Spleen (tissue), 11 donors: ENCODE data around the gene CRYZ. TPM values are rescaled to one million over a fixed set of nuclear protein-coding genes. Genes with fewer than 3 reads are reported as not detected.

ENCODE experiments used
- DNase-seq: peaks from one replicate; pipeline ENCODE4 v3.0.0-alpha.2; 2020
- H3K27ac ChIP-seq, 8 donors: fragments of 200-600 bp; sonication (generic) in 7 of 8; 1 replicate in 4 of 8; 2 replicates in 4 of 8; pipeline versions ENCODE4 v1.5.0 to v1.8.0; 2016 to 2021; ENCODE audit warnings: inconsistent platforms in 4 of 8, mild to moderate bottlenecking in 4 of 8, moderate library complexity in 1 of 8
- H3K27me3 ChIP-seq, 7 donors: fragments of 200-600 bp; sonication (generic) in 6 of 7; replicated peaks in 1 of 7; 1 replicate in 4 of 7; 2 replicates in 3 of 7; pipeline versions ENCODE4 v1.5.0 to v1.8.0; 2016 to 2021; ENCODE audit warnings: inconsistent platforms in 3 of 7, mild to moderate bottlenecking in 1 of 7
- H3K36me3 ChIP-seq, 6 donors: fragments of 200-600 bp; sonication (generic) in 5 of 6; 1 replicate in 4 of 6; 2 replicates in 2 of 6; pipeline versions ENCODE4 v1.5.0 to v1.8.0; 2016 to 2021; ENCODE audit warnings: inconsistent platforms in 2 of 6
- H3K4me1 ChIP-seq, 6 donors: fragments of 200-600 bp; sonication (generic) in 5 of 6; 1 replicate in 3 of 6; 2 replicates in 3 of 6; pipeline versions ENCODE4 v1.5.0 to v1.8.0; 2016 to 2021; ENCODE audit warnings: inconsistent platforms in 3 of 6
- H3K4me3 ChIP-seq, 8 donors: fragments of 200-600 bp; sonication (generic) in 7 of 8; 1 replicate in 4 of 8; 2 replicates in 4 of 8; pipeline versions ENCODE4 v1.5.0 to v1.8.0; 2016 to 2021; ENCODE audit warnings: inconsistent platforms in 4 of 8, mild to moderate bottlenecking in 4 of 8, moderate library complexity in 2 of 8
- H3K9me3 ChIP-seq, 8 donors: fragments of 200-600 bp; sonication (generic) in 7 of 8; 1 replicate in 4 of 8; 2 replicates in 4 of 8; pipeline versions ENCODE4 v1.5.0 to v1.8.0; 2016 to 2021; ENCODE audit warnings: inconsistent platforms in 4 of 8
- POLR2A ChIP-seq, 3 donors: fragments of 450-650 bp; IDR thresholded peaks; one replicate each; pipeline ENCODE4 v1.5.1; 2017; ENCODE audit warnings: antibody characterized with exemption in 3 of 3, mild to moderate bottlenecking in 1 of 3
- POLR2AphosphoS5 ChIP-seq, 3 donors: sonication (generic); formaldehyde crosslinking; IDR thresholded peaks; one replicate each; pipeline ENCODE4 v1.5.1; 2017; ENCODE audit warnings: antibody characterized with exemption in 3 of 3
- WGBS, 5 donors: extraction: QIAGEN DNeasy Blood & Tissue Kit in 3 of 5; methylation state at CpG; one replicate each; pipeline versions ENCODE4 v1.1.5 to v1.1.7; 2013 to 2018; 5-methylcytosine and 5-hydroxymethylcytosine counted together
- intact Hi-C: fragments of 100-400 bp; cut with DNase I; formaldehyde crosslinking; loops from one replicate; pipeline ENCODE4 v1.15.0; 2023; ENCODE audit warnings: low total_unique reads
- polyA plus RNA-seq, 3 donors: library from polyadenylated mRNA; stranded (reverse); fragments of 200-250 nt; gene quantifications; one replicate each; pipeline ENCODE4 v1.2.1, GENCODE V29; 2013
- total RNA-seq, 7 donors: library from RNA; depleted of rRNA in 3 of 7; stranded (reverse); fragments of >200 nt in 3 of 7; fragmentation: NEBNext Ultra II Directional in 4 of 7; extraction: Animal tissue kit (Norgen Biotek cat#: 25700) in 4 of 7; gene quantifications; one replicate each; pipeline versions ENCODE4 v1.1.0 to v1.2.1, GENCODE V29; 2016 to 2021
- TF ChIP-seq, protein P1 (sequence below), 11 experiments: fragments of 200-600 bp in 7 of 11; fragments of 450-650 bp in 4 of 11; sonication (generic) in 4 of 11; IDR thresholded peaks in 8 of 11; conservative IDR thresholded peaks in 3 of 11; 1 replicate in 7 of 11; 2 replicates in 4 of 11; pipeline versions ENCODE4 v1.4.0 to v1.8.0; 2016 to 2021; ENCODE audit warnings: antibody characterized with exemption in 11 of 11, inconsistent platforms in 4 of 11, mild to moderate bottlenecking in 1 of 11
- donor health status: healthy with polysubstance abuse.
- donor health status: DM: no; HTN: no; CAD: no; lungs with moderate emphysema.
- donor health status: DM: no; HTN: no; CAD: no.
- donor health status: Bipolar disorder and iron deficiency.
- donor health status: healthy.
- donor health status: DM: no; HTN: no; CAD: no.
- donor health status: DM: yes; HTN: yes; CAD: no.

The CRYZ gene
- total and polyA plus RNA-seq, 10 donors: 9.6 to 30.8 (median 19.7) TPM

DNA sequence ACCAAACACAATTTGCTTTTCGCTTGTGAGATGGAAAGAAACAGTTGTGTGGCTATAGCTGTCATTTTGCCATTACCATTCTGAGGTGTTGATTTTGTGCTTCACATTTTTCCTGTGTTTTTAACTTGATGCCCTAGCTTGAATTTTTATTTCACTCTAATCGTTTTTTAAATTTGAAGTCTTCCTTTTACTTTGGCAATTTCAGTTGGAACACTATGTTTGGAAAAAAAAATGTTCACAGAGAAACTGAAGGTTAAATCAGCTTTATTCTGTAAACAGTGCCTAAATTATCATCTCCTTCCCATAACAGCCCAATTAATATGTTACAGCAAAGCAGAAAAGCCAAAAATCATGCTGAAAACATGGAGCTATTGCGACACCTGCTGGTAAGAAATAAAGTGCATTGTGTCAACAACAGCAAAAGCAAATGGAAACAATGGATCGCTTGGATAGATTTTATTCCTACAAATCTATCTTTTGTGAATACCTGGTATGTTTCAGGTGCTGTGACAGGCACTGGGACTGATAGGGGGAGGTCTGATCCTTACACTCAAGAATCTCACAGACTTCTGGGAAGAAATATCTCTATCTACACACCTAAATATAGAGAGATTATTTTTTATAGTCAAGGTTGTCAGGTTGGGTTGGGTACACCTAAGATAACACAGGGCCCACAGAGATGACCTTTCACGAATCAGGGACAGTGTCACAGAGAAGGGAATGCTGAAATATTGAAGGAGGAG, 43.1 kb downstream of the CRYZ start:
- 32 to 40% (median 37%) methylated on average over 5 of the region's 5 CpGs for WGBS, 5 donors
- H3K9me3 ChIP-seq: no peaks in the 10 kb centered on the region
- TF ChIP-seq, protein P1, sequence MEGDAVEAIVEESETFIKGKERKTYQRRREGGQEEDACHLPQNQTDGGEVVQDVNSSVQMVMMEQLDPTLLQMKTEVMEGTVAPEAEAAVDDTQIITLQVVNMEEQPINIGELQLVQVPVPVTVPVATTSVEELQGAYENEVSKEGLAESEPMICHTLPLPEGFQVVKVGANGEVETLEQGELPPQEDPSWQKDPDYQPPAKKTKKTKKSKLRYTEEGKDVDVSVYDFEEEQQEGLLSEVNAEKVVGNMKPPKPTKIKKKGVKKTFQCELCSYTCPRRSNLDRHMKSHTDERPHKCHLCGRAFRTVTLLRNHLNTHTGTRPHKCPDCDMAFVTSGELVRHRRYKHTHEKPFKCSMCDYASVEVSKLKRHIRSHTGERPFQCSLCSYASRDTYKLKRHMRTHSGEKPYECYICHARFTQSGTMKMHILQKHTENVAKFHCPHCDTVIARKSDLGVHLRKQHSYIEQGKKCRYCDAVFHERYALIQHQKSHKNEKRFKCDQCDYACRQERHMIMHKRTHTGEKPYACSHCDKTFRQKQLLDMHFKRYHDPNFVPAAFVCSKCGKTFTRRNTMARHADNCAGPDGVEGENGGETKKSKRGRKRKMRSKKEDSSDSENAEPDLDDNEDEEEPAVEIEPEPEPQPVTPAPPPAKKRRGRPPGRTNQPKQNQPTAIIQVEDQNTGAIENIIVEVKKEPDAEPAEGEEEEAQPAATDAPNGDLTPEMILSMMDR (IDR thresholded peaks at IDR 0.05 in 8 of 11, conservative IDR thresholded peaks at IDR 0.05 in 3 of 11): peak; percentile 58 to 81 (median 73)
- TF ChIP-seq POLR2A (IDR thresholded peaks at IDR 0.05): no peak
- TF ChIP-seq POLR2AphosphoS5 (IDR thresholded peaks at IDR 0.05): no peak
- peaks cover 0 to 5% (median 0%) of the 10 kb centered on the region in 6 donors for H3K4me1 ChIP-seq
- no peak overlapping the region for H3K4me3 ChIP-seq
- no peak overlapping the region for H3K27ac ChIP-seq
- no peak for DNase-seq
- intact Hi-C loops: no loop called here
- H3K36me3 ChIP-seq: no peaks in the 10 kb centered on the region
- H3K27me3 ChIP-seq: no peaks in the 10 kb centered on the region

- Histone ChIP-seq H3K36me3 (no peaks in the 10 kb centered on the region), H3K27ac (no peak overlapping the region), H3K4me1 (peaks cover 0 to 5% (median 0%) of the 10 kb centered on the region in 6 donors), H3K27me3 (no peaks in the 10 kb centered on the region), H3K9me3 (no peaks in the 10 kb centered on the region), H3K4me3 (no peak overlapping the region)
- WGBS, 5 donors: 84 to 94% (median 88%) methylated on average over 4 of the region's 4 CpGs
- DNase-seq: no peak
- no peak for TF ChIP-seq POLR2A (IDR thresholded peaks at IDR 0.05)
- no peak for TF ChIP-seq POLR2AphosphoS5 (IDR thresholded peaks at IDR 0.05)
- TF ChIP-seq, protein P1 (IDR thresholded peaks at IDR 0.05 in 8 of 11, conservative IDR thresholded peaks at IDR 0.05 in 3 of 11): no peak
- intact Hi-C loops: no loop called here
Observed at GRCh38 chr1:74686928-74687327, 45.9 kb downstream of the CRYZ start.

- no peaks in the 10 kb centered on the region for H3K36me3 ChIP-seq
- DNase-seq: no peak
- H3K4me3 ChIP-seq: no peak overlapping the region
- H3K27me3 ChIP-seq: no peaks in the 10 kb centered on the region
- intact Hi-C loops: no loop called here
- 85 to 100% (median 94%) methylated on average over 2 of the region's 2 CpGs for WGBS, 5 donors
- no peak overlapping the region for H3K27ac ChIP-seq
- TF ChIP-seq POLR2A (IDR thresholded peaks at IDR 0.05) (no peak), POLR2AphosphoS5 (IDR thresholded peaks at IDR 0.05) (no peak)
- TF ChIP-seq, protein P1 (IDR thresholded peaks at IDR 0.05 in 8 of 11, conservative IDR thresholded peaks at IDR 0.05 in 3 of 11): no peak
- H3K9me3 ChIP-seq: no peaks in the 10 kb centered on the region
- no peaks in the 10 kb centered on the region for H3K4me1 ChIP-seq
Observed at GRCh38 chr1:74684301-74684700, 48.5 kb downstream of the CRYZ start.

DNA sequence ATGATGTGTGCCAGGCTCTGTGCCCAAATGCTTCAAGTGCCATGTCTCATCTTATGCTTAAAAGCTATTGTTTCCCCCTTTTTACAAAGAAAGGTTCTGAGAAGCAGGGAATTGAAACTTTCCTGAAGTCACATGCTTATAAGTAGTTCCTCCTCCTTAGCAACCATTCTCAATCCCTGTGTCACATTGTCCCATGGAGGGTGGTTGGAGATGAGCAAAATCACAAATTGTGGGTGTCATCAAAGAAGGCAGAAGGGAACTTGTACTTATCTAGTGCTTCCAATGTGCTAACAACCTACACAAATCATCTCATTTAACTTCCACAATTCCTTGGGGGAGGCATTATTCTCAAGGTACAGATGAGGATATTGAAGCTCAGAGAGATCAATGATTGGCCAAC, 49.2 kb downstream of the CRYZ start:
- DNase-seq: no peak
- Histone ChIP-seq H3K36me3 (no peaks in the 10 kb centered on the region), H3K4me3 (no peak overlapping the region), H3K27me3 (no peaks in the 10 kb centered on the region), H3K4me1 (no peaks in the 10 kb centered on the region), H3K9me3 (no peaks in the 10 kb centered on the region), H3K27ac (no peak overlapping the region)
- intact Hi-C loops: no loop called here
- no peak for TF ChIP-seq POLR2AphosphoS5 (IDR thresholded peaks at IDR 0.05)
- no peak for TF ChIP-seq POLR2A (IDR thresholded peaks at IDR 0.05)
- TF ChIP-seq, protein P1 (IDR thresholded peaks at IDR 0.05 in 8 of 11, conservative IDR thresholded peaks at IDR 0.05 in 3 of 11): no peak
